H9 (cell line): Measurements from ENCODE around the gene FOXK1. TPM values are rescaled to one million over a fixed set of nuclear protein-coding genes. Genes with fewer than 3 reads are reported as not detected.

Source experiments
- DNase-seq: peaks from one replicate; pipeline ENCODE4 v3.0.0-alpha.2; 2017
- H2AFZ ChIP-seq: one replicate; pipeline ENCODE4 v1.6.1; 2013; ENCODE audit warnings: mild to moderate bottlenecking, low read length, control low read depth, moderate library complexity
- H2AK5ac ChIP-seq: 2 replicates; pipeline ENCODE4 v1.6.1; 2013; ENCODE audit warnings: low read length, control low read depth, mixed read lengths; ENCODE audit not compliant: insufficient read length
- H2BK120ac ChIP-seq: one replicate; pipeline ENCODE4 v1.6.1; 2013; ENCODE audit warnings: low read depth, mild to moderate bottlenecking, low read length, control low read depth, inconsistent platforms; ENCODE audit not compliant: poor library complexity, severe bottlenecking
- H2BK12ac ChIP-seq: 2 replicates; pipeline ENCODE4 v1.6.1; 2013; ENCODE audit warnings: low read length, control low read depth, mixed read lengths, low read depth; ENCODE audit not compliant: insufficient read length
- H2BK15ac ChIP-seq: 2 replicates; pipeline ENCODE4 v1.6.1; 2013; ENCODE audit warnings: low read depth, low read length, control low read depth
- H2BK20ac ChIP-seq: one replicate; pipeline ENCODE4 v1.6.1; 2013; ENCODE audit warnings: low read depth, mild to moderate bottlenecking, low read length, control low read depth, inconsistent platforms; ENCODE audit not compliant: poor library complexity, severe bottlenecking
- H2BK5ac ChIP-seq: 2 replicates; pipeline ENCODE4 v1.6.1; 2013; ENCODE audit warnings: low read length, control low read depth, mixed read lengths; ENCODE audit not compliant: insufficient read length
- H3K14ac ChIP-seq: 2 replicates; pipeline ENCODE4 v1.6.1; 2013; ENCODE audit warnings: low read length, control low read depth; ENCODE audit not compliant: insufficient read depth
- H3K18ac ChIP-seq: 2 replicates; pipeline ENCODE4 v1.6.1; 2013; ENCODE audit warnings: low read depth, mild to moderate bottlenecking, mixed read lengths, low read length, control low read depth; ENCODE audit not compliant: insufficient read length
- H3K23ac ChIP-seq: 2 replicates; pipeline ENCODE4 v1.6.1; 2013; ENCODE audit warnings: low read length, control low read depth, mixed read lengths, low read depth; ENCODE audit not compliant: insufficient read length
- H3K23me2 ChIP-seq: 2 replicates; pipeline ENCODE4 v1.6.1; 2013; ENCODE audit warnings: low read depth, mild to moderate bottlenecking, mixed read lengths, low read length, control low read depth; ENCODE audit not compliant: insufficient read length, poor library complexity, severe bottlenecking
- H3K27ac ChIP-seq: 2 replicates; pipeline ENCODE4 v1.5.1; 2013; ENCODE audit warnings: low read length, control low read depth, mixed read lengths, low read depth; ENCODE audit not compliant: insufficient read length
- H3K27me3 ChIP-seq: 2 replicates; pipeline ENCODE4 v1.6.1; 2013; ENCODE audit warnings: low read length, control low read depth, inconsistent platforms; ENCODE audit not compliant: insufficient read depth
- H3K4ac ChIP-seq: 2 replicates; pipeline ENCODE4 v1.6.1; 2013; ENCODE audit warnings: low read depth, mild to moderate bottlenecking, control low read depth, inconsistent platforms, low read length, moderate library complexity
- H3K4me1 ChIP-seq: 2 replicates; pipeline ENCODE4 v1.6.1; 2013; ENCODE audit warnings: low read length, control low read depth, inconsistent platforms; ENCODE audit not compliant: insufficient read depth
- H3K4me2 ChIP-seq: 2 replicates; pipeline ENCODE4 v1.6.1; 2013; ENCODE audit warnings: low read length, control low read depth, mixed read lengths; ENCODE audit not compliant: insufficient read length, insufficient read depth
- H3K56ac ChIP-seq: 2 replicates; pipeline ENCODE4 v1.6.1; 2013; ENCODE audit warnings: low read depth, mild to moderate bottlenecking, mixed read lengths, low read length, control low read depth; ENCODE audit not compliant: insufficient read length
- H3K79me1 ChIP-seq: 2 replicates; pipeline ENCODE4 v1.6.1; 2013; ENCODE audit warnings: low read depth, mild to moderate bottlenecking, moderate library complexity, low read length, control low read depth, inconsistent platforms; ENCODE audit not compliant: insufficient read depth, poor library complexity, severe bottlenecking
- H3K79me2 ChIP-seq: 2 replicates; pipeline ENCODE4 v1.6.1; 2013; ENCODE audit warnings: low read length, control low read depth, inconsistent platforms; ENCODE audit not compliant: insufficient read depth
- H3K9ac ChIP-seq: 2 replicates; pipeline ENCODE4 v1.6.1; 2013; ENCODE audit warnings: low read length, control low read depth, mixed read lengths; ENCODE audit not compliant: insufficient read length; ENCODE audit errors: extremely low read depth
- H3K9me3 ChIP-seq: one replicate; pipeline ENCODE4 v1.6.1; 2013; ENCODE audit warnings: low read depth, low read length, inconsistent platforms; ENCODE audit not compliant: control insufficient read depth
- H3T11ph ChIP-seq: one replicate; pipeline ENCODE4 v1.6.1; 2013; ENCODE audit warnings: mild to moderate bottlenecking, low read length, control low read depth, inconsistent platforms
- H4K20me1 ChIP-seq: one replicate; pipeline ENCODE4 v1.6.1; 2013; ENCODE audit not compliant: control insufficient read depth, insufficient read length, insufficient read depth
- H4K5ac ChIP-seq: 2 replicates; pipeline ENCODE4 v1.6.1; 2013; ENCODE audit warnings: low read depth, mild to moderate bottlenecking, mixed read lengths, low read length, control low read depth; ENCODE audit not compliant: insufficient read length
- H4K8ac ChIP-seq: replicated peaks from 2 replicates; pipeline ENCODE4 v1.6.1; 2013; ENCODE audit warnings: low read length, control low read depth, mixed read lengths, low read depth; ENCODE audit not compliant: insufficient read length
- H4K91ac ChIP-seq: 2 replicates; pipeline ENCODE4 v1.6.1; 2013; ENCODE audit warnings: low read depth, mild to moderate bottlenecking, moderate library complexity, mixed read lengths, low read length, control low read depth; ENCODE audit not compliant: insufficient read length
- H3K27ac Mint-ChIP-seq, 3 experiments: 2 replicates in 2 of 3; 3 replicates in 1 of 3; pipeline ENCODE4 v1.8.0; 2020 to 2021; ENCODE audit warnings: mixed read lengths in 3 of 3, mild to moderate bottlenecking in 1 of 3, moderate library complexity in 1 of 3
- H3K27me3 Mint-ChIP-seq: 2 replicates; pipeline ENCODE4 v1.8.0; 2021; ENCODE audit warnings: low read depth, mild to moderate bottlenecking, moderate library complexity, mixed read lengths
- H3K36me3 Mint-ChIP-seq, 3 experiments: 2 replicates in 2 of 3; 3 replicates in 1 of 3; pipeline ENCODE4 v1.8.0; 2020 to 2021; ENCODE audit warnings: low read depth in 3 of 3, mixed read lengths in 3 of 3; ENCODE audit not compliant: insufficient read depth in 1 of 3
- H3K4me1 Mint-ChIP-seq, 2 experiments: 2 replicates each; pipeline ENCODE4 v1.8.0; 2020; ENCODE audit warnings: mixed read lengths in 2 of 2
- H3K4me3 Mint-ChIP-seq, 2 experiments: 2 replicates in 1 of 2; 3 replicates in 1 of 2; pipeline ENCODE4 v1.8.0; 2020 to 2021; ENCODE audit warnings: mild to moderate bottlenecking in 2 of 2, mixed read lengths in 2 of 2, moderate library complexity in 1 of 2
- H3K9me3 Mint-ChIP-seq, 2 experiments: 2 replicates in 1 of 2; 3 replicates in 1 of 2; pipeline ENCODE4 v1.8.0; 2020; ENCODE audit warnings: mild to moderate bottlenecking in 2 of 2, mixed read lengths in 2 of 2, moderate library complexity in 1 of 2
- CTCF ChIP-seq: fragments of 200-600 bp; sonication (generic); conservative IDR thresholded peaks from 3 replicates; pipeline ENCODE4 v1.8.0; 2021; ENCODE audit warnings: antibody characterized with exemption, mild to moderate bottlenecking
- WGBS: extraction: QIAGEN DNeasy Blood & Tissue Kit; methylation state at CpG from one replicate; pipeline ENCODE4 v1.1.7; 2013; ENCODE audit warnings: missing lambda C conversion rate, low lambda C conversion rate, mixed read lengths; ENCODE audit not compliant: insufficient read length; ENCODE audit errors: extremely low coverage; 5-methylcytosine and 5-hydroxymethylcytosine counted together
- total RNA-seq: library from RNA; stranded (reverse); gene quantifications from 2 replicates; pipeline ENCODE4 v1.2.1, GENCODE V29; 2021

FOXK1 gene
- total RNA-seq, 1 experiment from 2014 or later: 14.4 TPM

GRCh38 chr7:4734587-4735345 lies 52.7 kb downstream of the FOXK1 start:
- Histone ChIP-seq H3K14ac (no peak overlapping the region; the same call in 1 of the 2 replicates), H3K4me1 (no peaks in the 10 kb centered on the region), H3K23ac (no peak overlapping the region), H3K27me3 (no peaks in the 10 kb centered on the region), H2AK5ac (no peak overlapping the region), H3K79me1 (no peaks in the 10 kb centered on the region), H4K20me1 (no peaks in the 10 kb centered on the region), H3K9me3 (no peaks in the 10 kb centered on the region), H4K5ac (no peak overlapping the region), H2BK15ac (no peak overlapping the region), H2BK20ac (no peak overlapping the region), H4K91ac (no peak overlapping the region), H4K8ac (no peak overlapping the region), H3K4ac (no peak overlapping the region), H3K56ac (no peak overlapping the region), H3K4me2 (no peak overlapping the region), H3K18ac (no peak overlapping the region), H3K27ac (no peak overlapping the region), H2BK120ac (no peak overlapping the region), H2AFZ (no peak overlapping the region), H3K9ac (no peak overlapping the region), H3T11ph (no peak overlapping the region), H3K79me2 (no peaks in the 10 kb centered on the region), H3K23me2 (no peaks in the 10 kb centered on the region), H2BK5ac (no peak overlapping the region), H2BK12ac (no peak overlapping the region)
- H3K4me3 Mint-ChIP-seq: no peak overlapping the region
- TF ChIP-seq CTCF: no peak
- H3K27ac Mint-ChIP-seq: no peak overlapping the region
- H3K27me3 Mint-ChIP-seq: peaks cover 34% of the 10 kb centered on the region
- peaks cover 0 to 1% (median 0%) of the 10 kb centered on the region in 3 experiments; a peak in 1 of 7 replicates for H3K36me3 Mint-ChIP-seq
- no peaks in the 10 kb centered on the region; a peak in 1 of 5 replicates for H3K9me3 Mint-ChIP-seq
- peaks cover 14 to 15% of the 10 kb centered on the region in 2 experiments for H3K4me1 Mint-ChIP-seq
- WGBS: no CpG with 5 or more reads among the region's 23 CpGs
- DNase-seq: no peak
